NCI-H2196 treated with DMSO at 0.1 percent for 48 hours (cell line): Measurements from ENCODE around the gene DEFB113.

Experiments used
- DNase-seq: peaks from one replicate; lab custom pipeline; 2025; ENCODE audit not compliant: unreplicated experiment; lab: John Stamatoyannopoulos, UW

DEFB113 gene

DNA sequence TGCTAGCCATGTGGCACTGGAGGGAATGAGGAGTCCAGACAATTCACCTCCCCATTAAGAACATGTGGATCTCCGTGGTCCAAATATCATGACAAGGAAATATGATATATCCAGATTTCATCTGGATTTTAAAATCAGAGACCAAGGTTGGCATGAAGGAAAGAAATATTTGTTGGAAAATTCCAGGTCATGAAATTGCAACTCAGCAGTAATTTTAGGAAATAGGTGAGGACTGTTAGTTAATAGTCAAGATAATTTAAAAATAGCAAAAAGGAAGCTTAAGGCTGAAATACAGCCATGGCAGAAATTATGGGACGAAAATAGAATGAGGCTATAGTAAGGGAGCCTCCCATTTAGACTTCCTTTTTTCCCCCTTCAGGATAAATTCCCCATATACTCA is 32.4 kb downstream of the DEFB113 start:
- DNase-seq, result no peak

DNA sequence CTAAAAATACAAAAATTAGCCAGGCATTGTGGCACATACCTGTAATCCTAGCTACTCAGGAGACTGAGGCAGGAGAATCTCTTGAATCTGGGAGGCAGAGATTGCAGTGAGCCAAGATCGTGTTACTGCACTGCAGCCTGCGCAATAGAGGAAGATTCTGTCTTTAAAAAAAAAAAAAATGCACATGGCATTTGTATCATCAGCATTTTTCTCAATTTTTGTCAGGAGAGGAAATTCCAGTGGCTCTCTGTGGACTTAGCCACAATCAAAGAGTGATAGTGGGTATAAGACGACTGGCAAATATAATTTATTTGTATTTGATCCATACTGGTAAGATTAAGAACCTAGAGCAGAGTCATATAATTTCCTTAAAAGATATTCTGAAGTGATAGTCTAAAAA is 34.0 kb downstream of the DEFB113 start:
- no peak for DNase-seq

DNA sequence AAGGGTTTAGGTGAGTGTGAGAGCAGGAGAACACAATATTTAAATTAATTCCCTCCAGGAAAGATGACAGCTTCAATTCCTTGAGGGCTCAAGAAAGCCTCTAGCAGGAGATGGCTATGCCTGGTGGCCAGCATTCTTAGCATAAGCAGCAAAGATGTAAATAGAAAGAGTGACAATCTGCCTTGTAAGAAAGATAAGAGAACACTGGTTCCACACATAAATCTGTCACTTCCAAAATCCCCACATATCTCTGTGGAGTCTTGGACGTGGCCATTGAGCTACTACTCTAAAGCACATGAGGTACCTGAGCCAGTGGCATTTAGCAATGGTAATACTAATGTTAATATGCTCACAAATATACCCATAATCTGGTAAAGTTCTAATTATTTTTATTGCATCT is 34.7 kb downstream of the DEFB113 start:
- DNase-seq, result no peak

DNA sequence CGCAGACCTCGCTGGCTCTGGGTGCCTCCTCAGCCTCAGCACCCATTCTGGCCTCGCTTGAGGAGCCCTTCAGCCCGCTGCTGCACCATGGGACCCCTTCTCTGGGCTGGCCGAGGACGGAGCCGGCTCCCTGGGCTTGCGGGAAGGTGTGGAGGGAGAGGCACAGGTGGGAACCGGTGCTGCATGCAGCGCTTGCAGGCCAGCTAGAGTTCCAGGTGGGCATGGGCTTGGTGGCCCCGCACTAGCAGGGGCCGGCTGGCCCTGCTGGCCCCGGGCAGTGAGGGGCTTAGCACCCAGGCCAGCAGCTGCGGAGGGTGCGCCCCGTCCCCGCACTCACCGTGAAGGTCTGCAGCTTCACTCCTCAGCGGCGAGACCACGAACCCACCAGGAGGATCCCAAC is 35.9 kb downstream of the DEFB113 start:
- DNase-seq, result no peak

DNA sequence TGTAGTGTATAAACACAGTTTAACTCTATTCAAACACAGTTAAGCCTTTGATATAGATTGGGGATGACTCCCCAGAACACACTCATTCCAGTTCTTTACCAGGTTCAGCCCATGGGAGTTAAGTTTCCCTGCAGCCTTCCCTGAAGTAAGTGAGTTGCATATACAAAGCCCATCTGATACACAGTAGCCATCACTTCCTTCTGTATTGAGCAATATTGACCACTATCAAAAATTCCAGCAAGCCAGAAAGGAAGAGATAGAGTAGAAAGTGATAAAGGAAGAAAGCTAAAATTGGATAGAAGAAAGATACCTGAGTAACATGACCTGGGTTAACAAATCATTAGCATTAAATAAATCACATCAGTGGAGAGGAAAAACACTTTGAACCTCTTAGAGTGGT is 40.1 kb downstream of the DEFB113 start:
- DNase-seq, result no peak

- DNase-seq, result no peak
Observed at GRCh38 chr6:49923826-49924225, 45.6 kb downstream of the DEFB113 start.

- DNase-seq, result no peak
Observed at GRCh38 chr6:49919935-49920644, 49.3 kb downstream of the DEFB113 start.

GRCh38 chr6:49919261-49919660 is 50.2 kb downstream of the DEFB113 start:
- no peak for DNase-seq

- no peak for DNase-seq
Observed at GRCh38 chr6:49918787-49919186, 50.6 kb downstream of the DEFB113 start.
